A549 (cell line): ENCODE measurements around the gene ABHD2. TPM values are rescaled to one million over a fixed set of nuclear protein-coding genes. Genes with fewer than 3 reads are reported as not detected.
A peak's percentile ranks its signal among the peaks of the same experiment; 100 is the strongest.

Experiments used
- ATAC-seq, 2 experiments: fragments of 200-7000 bp in 1 of 2; fragments of >200 bp in 1 of 2; cut with Nextera tagmentation in 1 of 2; cut with Tn5 transposase in 1 of 2; 3 replicates each; pipeline versions ENCODE4 v1.8.0 to v1.9.1; 2018 to 2020; ENCODE audit warnings: mild to moderate bottlenecking in 1 of 2, moderate library complexity in 1 of 2
- CTCF ChIA-PET: fragments of 300-600 bp; sonication (Branson Sonifier 250); formaldehyde crosslinking; extraction: SDS; loops from one replicate; lab custom pipeline; 2021; ENCODE audit warnings: antibody characterized with exemption, inconsistent platforms; lab: Yijun Ruan, JAX
- POLR2A ChIA-PET: fragments of 350-600 bp; formaldehyde crosslinking; extraction: SDS; loops from one replicate; lab custom pipeline; 2021; ENCODE audit warnings: antibody characterized with exemption, inconsistent platforms; lab: Yijun Ruan, JAX
- DNase-seq, 2 experiments: peaks; one replicate each; pipeline versions ENCODE4 v3.0.0 to v3.0.0-alpha.2; 2011 to 2016; ENCODE audit warnings: low read depth in 1 of 2, low spot score in 1 of 2
- FAIRE-seq: peaks from 2 replicates; lab custom pipeline; 2011; peaks lifted over from hg19 to GRCh38; lab: Jason Lieb, UNC
- H3K27ac ChIP-seq, 2 experiments: fragments of >200 bp; sonication (Bioruptor Twin); formaldehyde crosslinking; 3 replicates each; pipeline ENCODE4 v1.5.1; 2016 to 2017
- H3K4me1 ChIP-seq: fragments of >200 bp; sonication (Bioruptor Twin); formaldehyde crosslinking; 3 replicates; pipeline ENCODE4 v1.6.1; 2016
- H3K4me2 ChIP-seq: fragments of >200 bp; sonication (Bioruptor Twin); formaldehyde crosslinking; 3 replicates; pipeline ENCODE4 v1.6.1; 2016
- H3K4me3 ChIP-seq: fragments of >200 bp; sonication (Bioruptor Twin); formaldehyde crosslinking; 3 replicates; pipeline ENCODE4 v1.5.1; 2016
- H3K9me3 ChIP-seq: fragments of >200 bp; sonication (Bioruptor Twin); formaldehyde crosslinking; 3 replicates; pipeline ENCODE4 v1.6.1; 2016
- EHMT2 ChIP-seq: fragments of 200-600 bp; sonication (generic); IDR thresholded peaks from 2 replicates; pipeline ENCODE4 v1.6.1; 2016; ENCODE audit warnings: antibody characterized with exemption, low read depth, mild to moderate bottlenecking, moderate library complexity
- ESRRA ChIP-seq: fragments of 150-350 bp; IDR thresholded peaks from 2 replicates; pipeline ENCODE4 v1.6.1; 2014; ENCODE audit warnings: mild to moderate bottlenecking, low read length, borderline replicate concordance
- FOSB ChIP-seq: fragments of 250-450 bp; sonication (Bioruptor Pico); IDR thresholded peaks from 2 replicates; pipeline ENCODE4 v1.5.0; 2020; ENCODE audit warnings: mild to moderate bottlenecking, moderate library complexity
- FOSL2 ChIP-seq, 2 experiments: fragments of 450-650 bp in 1 of 2; fragments of >200 bp in 1 of 2; sonication (Bioruptor Twin) in 1 of 2; formaldehyde crosslinking; IDR thresholded peaks; 2 replicates each; pipeline versions ENCODE4 v1.5.0 to v1.6.1; 2016 to 2020; ENCODE audit warnings: mild to moderate bottlenecking in 1 of 2, moderate library complexity in 1 of 2
- GATA3 ChIP-seq: IDR thresholded peaks from 2 replicates; pipeline ENCODE4 v1.6.1; 2012; ENCODE audit warnings: borderline replicate concordance
- HOXB13 ChIP-seq: fragments of 250-450 bp; sonication (Bioruptor Pico); IDR thresholded peaks from 2 replicates; pipeline ENCODE4 v1.5.0; 2020; ENCODE audit warnings: low read depth, mild to moderate bottlenecking, moderate library complexity
- HOXB5 ChIP-seq: fragments of 250-450 bp; sonication (Bioruptor Pico); IDR thresholded peaks from 2 replicates; pipeline ENCODE4 v1.5.0; 2020; ENCODE audit warnings: mild to moderate bottlenecking, moderate library complexity
- KDM1A ChIP-seq: fragments of 200-600 bp; sonication (generic); IDR thresholded peaks from 2 replicates; pipeline ENCODE4 v1.6.1; 2016; ENCODE audit warnings: low read depth, mild to moderate bottlenecking
- MAZ ChIP-seq: fragments of 150-350 bp; IDR thresholded peaks from 2 replicates; pipeline ENCODE4 v1.6.1; 2014; ENCODE audit warnings: antibody characterized with exemption, low read depth, low read length, borderline replicate concordance
- NR3C1 ChIP-seq: fragments of >200 bp; sonication (Bioruptor Twin); formaldehyde crosslinking; IDR thresholded peaks from 3 replicates; pipeline ENCODE4 v1.6.1; 2017
- PHF8 ChIP-seq: fragments of 200-600 bp; sonication (generic); IDR thresholded peaks from 2 replicates; pipeline ENCODE4 v1.6.1; 2016; ENCODE audit warnings: low read depth, mild to moderate bottlenecking, antibody characterized with exemption, moderate library complexity, borderline replicate concordance
- POLR2AphosphoS2 ChIP-seq: conservative IDR thresholded peaks from 2 replicates; pipeline ENCODE4 v1.6.1; 2012; ENCODE audit warnings: low read length, improper control_type of control experiment, inconsistent platforms
- RARB ChIP-seq: fragments of 250-450 bp; sonication (Bioruptor Pico); IDR thresholded peaks from 2 replicates; pipeline ENCODE4 v1.8.0; 2021; ENCODE audit warnings: mild to moderate bottlenecking, moderate library complexity
- RCOR1 ChIP-seq: fragments of 150-350 bp; IDR thresholded peaks from 2 replicates; pipeline ENCODE4 v1.6.1; 2014; ENCODE audit warnings: antibody characterized with exemption, low read length, low read depth
- RFX5 ChIP-seq: fragments of 450-650 bp; IDR thresholded peaks from 2 replicates; pipeline ENCODE4 v1.7.1; 2014; ENCODE audit warnings: antibody characterized with exemption, mild to moderate bottlenecking, moderate library complexity
- SREBF2 ChIP-seq: fragments of 450-650 bp; IDR thresholded peaks from 2 replicates; pipeline ENCODE4 v1.6.1; 2014; ENCODE audit warnings: mild to moderate bottlenecking, moderate library complexity
- TP53 ChIP-seq: fragments of 250-450 bp; sonication (Bioruptor Pico); IDR thresholded peaks from 2 replicates; pipeline ENCODE4 v1.5.0; 2021; ENCODE audit warnings: mild to moderate bottlenecking, moderate library complexity
- WGBS: methylation state at CpG from one replicate; pipeline ENCODE4 v1.1.6; 2017; ENCODE audit errors: missing lambda C conversion rate; 5-methylcytosine and 5-hydroxymethylcytosine counted together
- polyA plus RNA-seq, 4 experiments: library from polyadenylated mRNA; depleted of rRNA in 3 of 4; stranded (reverse); fragments of >200 nt; fragmentation: RNase III in 1 of 4; extraction: RNeasy Plus Mini Kit Qiagen cat#74134 plus additional on column Dnase treatment in 1 of 4; gene quantifications; 2 replicates in 3 of 4; 3 replicates in 1 of 4; pipeline ENCODE4 v1.2.3, GENCODE V29; 2011 to 2017
- TF ChIP-seq, protein P1 (sequence below): fragments of 150-350 bp; IDR thresholded peaks from 2 replicates; pipeline ENCODE4 v1.6.1; 2014; ENCODE audit warnings: low read depth, mild to moderate bottlenecking, low read length
- TF ChIP-seq, protein P2 (sequence below): fragments of 200-600 bp; sonication (generic); IDR thresholded peaks from 2 replicates; pipeline ENCODE4 v1.6.1; 2016; ENCODE audit warnings: antibody characterized with exemption, mild to moderate bottlenecking, moderate library complexity
- TF ChIP-seq, protein P3 (sequence below): IDR thresholded peaks from 2 replicates; pipeline ENCODE4 v1.6.1; 2012; ENCODE audit warnings: low read depth, borderline replicate concordance
- TF ChIP-seq, protein P4 (sequence below): fragments of 250-450 bp; sonication (Bioruptor Pico); IDR thresholded peaks from 2 replicates; pipeline ENCODE4 v1.5.0; 2021; ENCODE audit warnings: mild to moderate bottlenecking, moderate library complexity, borderline replicate concordance

The ABHD2 gene
- polyA plus RNA-seq, 2 of the 4 experiments (the other 2 are of a cell fraction) = 36.2 to 63.3 TPM

DNA sequence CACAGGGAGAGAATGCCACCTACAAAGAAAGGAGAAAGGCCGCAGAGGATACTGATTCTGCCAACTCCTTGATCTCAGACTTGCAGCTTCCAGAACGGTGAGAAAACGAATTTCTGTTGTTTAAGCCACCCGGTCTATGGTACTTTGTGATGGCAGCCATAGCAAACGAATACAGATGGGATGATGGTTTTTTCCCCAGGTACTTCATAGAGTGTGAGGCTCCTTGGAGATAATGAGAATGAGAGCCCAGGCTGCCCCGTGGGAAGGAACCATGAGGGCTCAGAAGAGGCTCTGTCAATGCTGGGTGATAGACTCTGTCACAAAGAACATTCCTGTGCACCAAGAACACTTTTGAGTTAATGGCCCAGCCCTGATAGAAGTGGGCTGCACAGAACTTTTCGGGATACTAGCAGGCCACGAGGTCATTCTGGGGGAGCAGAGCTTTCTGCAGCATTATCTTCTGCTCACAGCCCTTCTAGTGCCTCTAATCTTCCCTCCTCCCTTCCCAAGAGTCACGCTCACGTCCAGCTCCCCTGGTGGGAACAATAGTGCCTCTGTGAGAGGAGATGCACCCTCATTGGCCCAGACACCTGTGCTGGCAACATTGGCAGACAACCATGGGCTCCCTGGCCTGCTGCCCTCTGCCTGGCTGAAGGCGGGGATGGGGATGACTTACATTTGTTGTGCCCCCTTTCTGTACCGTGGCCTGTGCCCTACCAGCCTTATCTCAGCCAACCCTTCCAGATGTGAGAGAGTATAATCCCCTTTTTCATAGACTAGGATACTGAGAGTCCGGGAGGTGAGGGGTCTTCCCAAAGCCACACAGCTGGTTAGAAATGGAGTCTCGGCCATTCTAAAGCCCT lies 138.3 kb downstream of the ABHD2 start (continued):
- TF ChIP-seq, protein P1, sequence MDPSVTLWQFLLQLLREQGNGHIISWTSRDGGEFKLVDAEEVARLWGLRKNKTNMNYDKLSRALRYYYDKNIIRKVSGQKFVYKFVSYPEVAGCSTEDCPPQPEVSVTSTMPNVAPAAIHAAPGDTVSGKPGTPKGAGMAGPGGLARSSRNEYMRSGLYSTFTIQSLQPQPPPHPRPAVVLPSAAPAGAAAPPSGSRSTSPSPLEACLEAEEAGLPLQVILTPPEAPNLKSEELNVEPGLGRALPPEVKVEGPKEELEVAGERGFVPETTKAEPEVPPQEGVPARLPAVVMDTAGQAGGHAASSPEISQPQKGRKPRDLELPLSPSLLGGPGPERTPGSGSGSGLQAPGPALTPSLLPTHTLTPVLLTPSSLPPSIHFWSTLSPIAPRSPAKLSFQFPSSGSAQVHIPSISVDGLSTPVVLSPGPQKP = no peak

DNA sequence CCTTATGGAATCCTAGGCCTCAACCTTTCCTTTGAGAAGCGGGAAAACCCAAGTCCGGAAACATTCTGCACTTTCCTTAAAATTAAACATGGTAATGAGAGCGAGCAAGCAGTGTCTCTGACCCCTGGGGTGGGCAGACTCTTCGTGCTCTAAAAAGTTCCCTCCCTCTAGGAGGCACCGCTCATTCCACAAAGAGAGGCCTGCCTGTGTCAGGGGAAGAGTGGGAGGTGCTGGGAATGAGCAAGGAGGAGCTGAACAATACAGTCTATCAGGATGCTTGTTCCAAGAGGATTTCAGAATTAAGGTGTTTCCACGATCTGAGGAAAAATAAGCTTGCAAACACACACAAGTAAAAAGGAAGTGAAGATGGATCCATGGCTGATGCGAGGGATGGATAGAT lies 139.2 kb downstream of the ABHD2 start:
- TF ChIP-seq ESRRA = no peak
- TF ChIP-seq HOXB13 (CRISPR knock-in tag) = no peak
- no peak for TF ChIP-seq MAZ
- TF ChIP-seq TP53 (CRISPR knock-in tag) = no peak
- no peak for TF ChIP-seq RFX5
- TF ChIP-seq KDM1A = no peak
- no peak for TF ChIP-seq EHMT2
- no peak for TF ChIP-seq HOXB5 (CRISPR knock-in tag)
- TF ChIP-seq RCOR1 = no peak
- no peak for TF ChIP-seq RARB (CRISPR knock-in tag)
- TF ChIP-seq SREBF2 = no peak
- TF ChIP-seq PHF8 = no peak
- TF ChIP-seq, protein P2, sequence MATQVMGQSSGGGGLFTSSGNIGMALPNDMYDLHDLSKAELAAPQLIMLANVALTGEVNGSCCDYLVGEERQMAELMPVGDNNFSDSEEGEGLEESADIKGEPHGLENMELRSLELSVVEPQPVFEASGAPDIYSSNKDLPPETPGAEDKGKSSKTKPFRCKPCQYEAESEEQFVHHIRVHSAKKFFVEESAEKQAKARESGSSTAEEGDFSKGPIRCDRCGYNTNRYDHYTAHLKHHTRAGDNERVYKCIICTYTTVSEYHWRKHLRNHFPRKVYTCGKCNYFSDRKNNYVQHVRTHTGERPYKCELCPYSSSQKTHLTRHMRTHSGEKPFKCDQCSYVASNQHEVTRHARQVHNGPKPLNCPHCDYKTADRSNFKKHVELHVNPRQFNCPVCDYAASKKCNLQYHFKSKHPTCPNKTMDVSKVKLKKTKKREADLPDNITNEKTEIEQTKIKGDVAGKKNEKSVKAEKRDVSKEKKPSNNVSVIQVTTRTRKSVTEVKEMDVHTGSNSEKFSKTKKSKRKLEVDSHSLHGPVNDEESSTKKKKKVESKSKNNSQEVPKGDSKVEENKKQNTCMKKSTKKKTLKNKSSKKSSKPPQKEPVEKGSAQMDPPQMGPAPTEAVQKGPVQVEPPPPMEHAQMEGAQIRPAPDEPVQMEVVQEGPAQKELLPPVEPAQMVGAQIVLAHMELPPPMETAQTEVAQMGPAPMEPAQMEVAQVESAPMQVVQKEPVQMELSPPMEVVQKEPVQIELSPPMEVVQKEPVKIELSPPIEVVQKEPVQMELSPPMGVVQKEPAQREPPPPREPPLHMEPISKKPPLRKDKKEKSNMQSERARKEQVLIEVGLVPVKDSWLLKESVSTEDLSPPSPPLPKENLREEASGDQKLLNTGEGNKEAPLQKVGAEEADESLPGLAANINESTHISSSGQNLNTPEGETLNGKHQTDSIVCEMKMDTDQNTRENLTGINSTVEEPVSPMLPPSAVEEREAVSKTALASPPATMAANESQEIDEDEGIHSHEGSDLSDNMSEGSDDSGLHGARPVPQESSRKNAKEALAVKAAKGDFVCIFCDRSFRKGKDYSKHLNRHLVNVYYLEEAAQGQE = no peak
- no peak for TF ChIP-seq POLR2AphosphoS2
- no peak for TF ChIP-seq NR3C1
- TF ChIP-seq, protein P3, sequence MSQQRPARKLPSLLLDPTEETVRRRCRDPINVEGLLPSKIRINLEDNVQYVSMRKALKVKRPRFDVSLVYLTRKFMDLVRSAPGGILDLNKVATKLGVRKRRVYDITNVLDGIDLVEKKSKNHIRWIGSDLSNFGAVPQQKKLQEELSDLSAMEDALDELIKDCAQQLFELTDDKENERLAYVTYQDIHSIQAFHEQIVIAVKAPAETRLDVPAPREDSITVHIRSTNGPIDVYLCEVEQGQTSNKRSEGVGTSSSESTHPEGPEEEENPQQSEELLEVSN = no peak
- TF ChIP-seq, protein P4, sequence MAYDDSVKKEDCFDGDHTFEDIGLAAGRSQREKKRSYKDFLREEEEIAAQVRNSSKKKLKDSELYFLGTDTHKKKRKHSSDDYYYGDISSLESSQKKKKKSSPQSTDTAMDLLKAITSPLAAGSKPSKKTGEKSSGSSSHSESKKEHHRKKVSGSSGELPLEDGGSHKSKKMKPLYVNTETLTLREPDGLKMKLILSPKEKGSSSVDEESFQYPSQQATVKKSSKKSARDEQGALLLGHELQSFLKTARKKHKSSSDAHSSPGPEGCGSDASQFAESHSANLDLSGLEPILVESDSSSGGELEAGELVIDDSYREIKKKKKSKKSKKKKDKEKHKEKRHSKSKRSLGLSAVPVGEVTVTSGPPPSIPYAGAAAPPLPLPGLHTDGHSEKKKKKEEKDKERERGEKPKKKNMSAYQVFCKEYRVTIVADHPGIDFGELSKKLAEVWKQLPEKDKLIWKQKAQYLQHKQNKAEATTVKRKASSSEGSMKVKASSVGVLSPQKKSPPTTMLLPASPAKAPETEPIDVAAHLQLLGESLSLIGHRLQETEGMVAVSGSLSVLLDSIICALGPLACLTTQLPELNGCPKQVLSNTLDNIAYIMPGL = no peak
- TF ChIP-seq GATA3 = no peak
- no peak for TF ChIP-seq FOSL2 (IDR thresholded peaks at IDR 0.05)
- TF ChIP-seq FOSL2 (CRISPR knock-in tag; IDR thresholded peaks at IDR 0.05) = no peak
- no peak for TF ChIP-seq FOSB (CRISPR knock-in tag)
- ChIA-PET CTCF (interaction anchor here (1.2 to 6.5 kb wide), 5 partner anchors 10 to 56 kb away, joined by 4 to 70 read pairs (median 5); partner anchors contain the start of gene FANCI), POLR2A (no interaction called here)
- Histone ChIP-seq H3K4me2 (no peak overlapping the region), H3K9me3 (no peaks in the 10 kb centered on the region), H3K27ac (no peak overlapping the region), H3K4me1 (no peaks in the 10 kb centered on the region), H3K4me3 (no peak overlapping the region)
- WGBS = 79% methylated on average over 7 of the region's 7 CpGs
- ATAC-seq = 0 out of 6 replicates have a peak, but pooled peaks of 1 of the 2 experiments have one; percentile 37
- DNase-seq = no peak
- no peak for FAIRE-seq
